ENCODE results near the gene SYNDIG1. TPM values are rescaled to one million over a fixed set of nuclear protein-coding genes. Genes with fewer than 3 reads are reported as not detected.

The SYNDIG1 gene
- total and polyA plus RNA-seq, 4 donors: 0.20 to 5.0 (median 0.63) TPM

DNA sequence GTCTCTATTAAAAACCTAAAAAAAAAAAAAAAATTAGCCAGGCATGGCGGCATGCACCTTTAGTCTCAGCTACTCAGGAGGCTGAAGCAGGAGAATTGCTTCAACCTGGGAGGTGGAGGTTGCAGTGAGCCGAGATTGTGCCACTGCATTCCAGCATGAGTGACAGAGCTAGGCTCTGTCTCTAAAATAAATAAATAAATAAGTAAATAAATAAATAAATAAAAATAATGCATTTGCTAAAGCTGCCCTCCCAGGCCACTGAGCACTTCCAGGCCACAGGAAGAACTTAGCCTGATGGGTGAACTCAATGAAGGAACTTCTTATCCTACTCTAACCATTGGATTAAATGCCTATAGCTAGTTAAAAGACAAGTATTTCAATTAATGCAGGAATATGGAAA lies 104.9 kb downstream of the SYNDIG1 start:
- TF ChIP-seq, protein P1, sequence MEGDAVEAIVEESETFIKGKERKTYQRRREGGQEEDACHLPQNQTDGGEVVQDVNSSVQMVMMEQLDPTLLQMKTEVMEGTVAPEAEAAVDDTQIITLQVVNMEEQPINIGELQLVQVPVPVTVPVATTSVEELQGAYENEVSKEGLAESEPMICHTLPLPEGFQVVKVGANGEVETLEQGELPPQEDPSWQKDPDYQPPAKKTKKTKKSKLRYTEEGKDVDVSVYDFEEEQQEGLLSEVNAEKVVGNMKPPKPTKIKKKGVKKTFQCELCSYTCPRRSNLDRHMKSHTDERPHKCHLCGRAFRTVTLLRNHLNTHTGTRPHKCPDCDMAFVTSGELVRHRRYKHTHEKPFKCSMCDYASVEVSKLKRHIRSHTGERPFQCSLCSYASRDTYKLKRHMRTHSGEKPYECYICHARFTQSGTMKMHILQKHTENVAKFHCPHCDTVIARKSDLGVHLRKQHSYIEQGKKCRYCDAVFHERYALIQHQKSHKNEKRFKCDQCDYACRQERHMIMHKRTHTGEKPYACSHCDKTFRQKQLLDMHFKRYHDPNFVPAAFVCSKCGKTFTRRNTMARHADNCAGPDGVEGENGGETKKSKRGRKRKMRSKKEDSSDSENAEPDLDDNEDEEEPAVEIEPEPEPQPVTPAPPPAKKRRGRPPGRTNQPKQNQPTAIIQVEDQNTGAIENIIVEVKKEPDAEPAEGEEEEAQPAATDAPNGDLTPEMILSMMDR (IDR thresholded peaks at IDR 0.05; ENCODE audit: control extremely low read depth, extremely low read depth): no peak
- Histone ChIP-seq H3K9me3 (ENCODE audit: control insufficient read depth in 4 of 4, insufficient read depth in 3 of 4, low read length in 3 of 4) (peaks cover 0 to 2% (median 0%) of the 10 kb centered on the region in 4 donors), H3K4me1 (ENCODE audit: control insufficient read depth in 5 of 5, insufficient read depth in 5 of 5, low read length in 5 of 5) (no peaks in the 10 kb centered on the region), H3K36me3 (ENCODE audit: control insufficient read depth in 4 of 4, insufficient read depth in 4 of 4, low read length in 4 of 4) (no peaks in the 10 kb centered on the region), H3K9ac (ENCODE audit: insufficient read depth in 1 of 2, low read length in 2 of 2) (no peak overlapping the region), H3K27me3 (ENCODE audit: control insufficient read depth in 3 of 3, insufficient read depth in 3 of 3, low read length in 2 of 3) (no peaks in the 10 kb centered on the region), H3K4me3 (no peak overlapping the region), H3K27ac (ENCODE audit: low read depth in 1 of 2, low read length in 1 of 2) (no peak overlapping the region)
- DNase-seq: no peak
- ATAC-seq (ENCODE audit: insufficient read depth, low FRiP score): no peak
- WGBS, 2 donors: 83 to 91% methylated on average over 2 of the region's 2 CpGs

GRCh38 chr20:24574797-24575196 lies 105.4 kb downstream of the SYNDIG1 start:
- WGBS, 2 donors: 80 to 84% methylated on average over 5 of the region's 5 CpGs
- TF ChIP-seq, protein P1 (IDR thresholded peaks at IDR 0.05; ENCODE audit: control extremely low read depth, extremely low read depth): no peak
- Histone ChIP-seq H3K4me1 (ENCODE audit: control insufficient read depth in 5 of 5, insufficient read depth in 5 of 5, low read length in 5 of 5) (no peaks in the 10 kb centered on the region), H3K9me3 (ENCODE audit: control insufficient read depth in 4 of 4, insufficient read depth in 3 of 4, low read length in 3 of 4) (peaks cover 0 to 2% (median 0%) of the 10 kb centered on the region in 4 donors), H3K36me3 (ENCODE audit: control insufficient read depth in 4 of 4, insufficient read depth in 4 of 4, low read length in 4 of 4) (no peaks in the 10 kb centered on the region), H3K9ac (ENCODE audit: insufficient read depth in 1 of 2, low read length in 2 of 2) (no peak overlapping the region), H3K27ac (ENCODE audit: low read depth in 1 of 2, low read length in 1 of 2) (no peak overlapping the region), H3K27me3 (ENCODE audit: control insufficient read depth in 3 of 3, insufficient read depth in 3 of 3, low read length in 2 of 3) (no peaks in the 10 kb centered on the region), H3K4me3 (no peak overlapping the region)
- no peak for DNase-seq
- ATAC-seq (ENCODE audit: insufficient read depth, low FRiP score): no peak

GRCh38 chr20:24575811-24576210 lies 106.4 kb downstream of the SYNDIG1 start:
- H3K27ac ChIP-seq (ENCODE audit: low read depth in 1 of 2, low read length in 1 of 2): no peak overlapping the region

More at GRCh38 chr20:24575811-24576210, 106.4 kb downstream of the SYNDIG1 start:
- TF ChIP-seq, protein P1 (IDR thresholded peaks at IDR 0.05; ENCODE audit: control extremely low read depth, extremely low read depth): no peak
- Histone ChIP-seq H3K27me3 (ENCODE audit: control insufficient read depth in 3 of 3, insufficient read depth in 3 of 3, low read length in 2 of 3) (no peaks in the 10 kb centered on the region), H3K4me3 (no peak overlapping the region), H3K4me1 (ENCODE audit: control insufficient read depth in 5 of 5, insufficient read depth in 5 of 5, low read length in 5 of 5) (no peaks in the 10 kb centered on the region), H3K36me3 (ENCODE audit: control insufficient read depth in 4 of 4, insufficient read depth in 4 of 4, low read length in 4 of 4) (no peaks in the 10 kb centered on the region), H3K9ac (ENCODE audit: insufficient read depth in 1 of 2, low read length in 2 of 2) (no peak overlapping the region), H3K9me3 (ENCODE audit: control insufficient read depth in 4 of 4, insufficient read depth in 3 of 4, low read length in 3 of 4) (peaks cover 0 to 2% (median 0%) of the 10 kb centered on the region in 4 donors)
- 78 to 85% methylated on average over 4 of the region's 4 CpGs for WGBS, 2 donors
- DNase-seq (no peak), ATAC-seq (ENCODE audit: insufficient read depth, low FRiP score) (no peak)

All from lung (tissue), 12 donors.